Heart left ventricle (tissue), 16 donors: Measurements from ENCODE around the gene BLZF1. TPM values are rescaled to one million over a fixed set of nuclear protein-coding genes. Genes with fewer than 3 reads are reported as not detected.

Experiments
- ATAC-seq, 4 donors: fragments of 200-7000 bp; cut with Tn5 transposase; one replicate each; pipeline ENCODE4 v1.9.1; 2020 to 2022; ENCODE audit warnings: moderate library complexity in 4 of 4, mild to moderate bottlenecking in 3 of 4, moderate number of reproducible peaks in 1 of 4
- DNase-seq, 5 donors: peaks; one replicate each; pipeline ENCODE4 v3.0.0-alpha.2; 2020
- H3K27ac ChIP-seq, 12 donors: fragments of 200-600 bp; sonication (generic) in 4 of 12; one replicate each; pipeline versions ENCODE4 v1.5.0 to v1.8.0; 2016 to 2022; ENCODE audit warnings: mild to moderate bottlenecking in 2 of 12
- H3K27me3 ChIP-seq, 9 donors: fragments of 200-600 bp; sonication (generic) in 2 of 9; one replicate each; pipeline versions ENCODE4 v1.5.1 to v1.8.0; 2016 to 2022; ENCODE audit warnings: mild to moderate bottlenecking in 3 of 9
- H3K36me3 ChIP-seq, 9 donors: fragments of 200-600 bp; sonication (generic) in 2 of 9; one replicate each; pipeline versions ENCODE4 v1.5.0 to v1.8.0; 2018 to 2022; ENCODE audit warnings: mild to moderate bottlenecking in 2 of 9
- H3K4me1 ChIP-seq, 12 donors: fragments of 200-600 bp; sonication (generic) in 4 of 12; one replicate each; pipeline versions ENCODE4 v1.5.0 to v1.8.0; 2016 to 2022; ENCODE audit warnings: mild to moderate bottlenecking in 3 of 12
- H3K4me3 ChIP-seq, 12 donors: fragments of 200-600 bp; sonication (generic) in 4 of 12; one replicate each; pipeline versions ENCODE4 v1.5.0 to v1.8.0; 2017 to 2022; ENCODE audit warnings: mild to moderate bottlenecking in 9 of 12, moderate library complexity in 4 of 12
- H3K9me3 ChIP-seq, 12 donors: fragments of 200-600 bp; sonication (generic) in 4 of 12; one replicate each; pipeline versions ENCODE4 v1.5.0 to v1.8.0; 2016 to 2022; ENCODE audit warnings: mild to moderate bottlenecking in 1 of 12
- CTCF ChIP-seq, 12 donors: fragments of 200-600 bp; sonication (generic) in 4 of 12; IDR thresholded peaks; one replicate each; pipeline versions ENCODE4 v1.5.0 to v1.8.0; 2018 to 2022; ENCODE audit warnings: antibody characterized with exemption in 12 of 12, mild to moderate bottlenecking in 5 of 12
- POLR2A ChIP-seq, 2 donors: fragments of 450-650 bp; IDR thresholded peaks; one replicate each; pipeline ENCODE4 v1.6.1; 2017; ENCODE audit warnings: antibody characterized with exemption in 2 of 2, mild to moderate bottlenecking in 2 of 2, moderate library complexity in 2 of 2
- WGBS, 4 donors: extraction: QIAGEN DNeasy Blood & Tissue Kit in 2 of 4; methylation state at CpG; one replicate each; pipeline versions ENCODE4 v1.1.5 to v1.1.7; 2013 to 2018; 5-methylcytosine and 5-hydroxymethylcytosine counted together
- intact Hi-C, 10 donors: fragments of 100-400 bp; cut with DNase I; formaldehyde crosslinking; loops; one replicate each; pipeline versions ENCODE4 v1.11.1 to v1.14.2; 2022
- polyA plus RNA-seq, 2 donors: library from polyadenylated mRNA; stranded (reverse); fragments of 200-250 nt; gene quantifications; one replicate each; pipeline ENCODE4 v1.2.3, GENCODE V29; 2013
- total RNA-seq, 9 donors: library from RNA; depleted of rRNA in 2 of 9; stranded (reverse); fragments of >200 nt in 2 of 9; fragmentation: NEBNext Ultra II Directional in 3 of 9; extraction: Animal tissue kit (Norgen Biotek cat#: 25700) in 3 of 9; gene quantifications; one replicate each; pipeline versions ENCODE4 v1.1.0 to v1.2.4, GENCODE V29; 2016 to 2023
- donor health status: ischemic (EF 13 %, LVEDD 7.1; RV severe dilation, severe dysfunction).
- donor health status: healthy with polysubstance abuse.
- donor health status: DM: no; HTN: yes; CAD: no.
- donor health status: DM: no; HTN: no; CAD: no.
- donor health status: ischemic (EF 25% LVEDD 6.9; RV normal size, moderate dysfunction).
- donor health status: ischemic (EF 25% LVEDD 5.7; RV mildly dilated, moderate dysfunction).
- donor health status: healthy.
- donor health status: DM: yes; HTN: yes; CAD: no.
- donor health status: ischemic (EF 35%, LVEDD 5.7; RV mildly dilated, moderate dysfunction).
- donor health status: nonischemic (EF 11% LVEDD 7.7; RV severe dilation, severe dysfunction).
- donor health status: DM: yes; HTN: yes; CAD: no.
- donor health status: PGD.
- donor health status: ischemic (EF 29% LVEDD 5.4; RV normal size, mild dysfunction).
- donor health status: nonischemic (EF 23%, LVEDD 6.1; RV moderate dilation, normal function).

Gene BLZF1
- total and polyA plus RNA-seq, 11 donors, result 7.5 to 31.3 (median 22.7) TPM

GRCh38 chr1:169346036-169346589 lies 21.9 kb upstream of the BLZF1 start:
- TF ChIP-seq CTCF (IDR thresholded peaks at IDR 0.05) (no peak), POLR2A (IDR thresholded peaks at IDR 0.05) (no peak)
- H3K27ac ChIP-seq, result no peak overlapping the region
- WGBS, 4 donors, result 95 to 99% (median 97%) methylated on average over 3 of the region's 3 CpGs
- ATAC-seq (no peak), DNase-seq (no peak)
- intact Hi-C loops, result loop anchor here (5.0 to 10.0 kb wide), 9 partner anchors 221 to 1004 kb away; no protein-coding TSS in a partner anchor
- H3K4me1 ChIP-seq, result no peaks in the 10 kb centered on the region
- no peaks in the 10 kb centered on the region for H3K27me3 ChIP-seq
- no peaks in the 10 kb centered on the region for H3K36me3 ChIP-seq
- no peak overlapping the region for H3K4me3 ChIP-seq
- no peaks in the 10 kb centered on the region for H3K9me3 ChIP-seq

- Histone ChIP-seq H3K36me3 (no peaks in the 10 kb centered on the region), H3K4me3 (no peak overlapping the region), H3K27me3 (no peaks in the 10 kb centered on the region), H3K9me3 (peaks cover 0 to under 1% (median 0%) of the 10 kb centered on the region in 12 donors), H3K4me1 (no peaks in the 10 kb centered on the region), H3K27ac (no peak overlapping the region)
- intact Hi-C loops, result loop anchor here (1.0 to 10.0 kb wide), 13 partner anchors 223 to 1006 kb away; no protein-coding TSS in a partner anchor
- 82 to 85% (median 83%) methylated on average over 2 of the region's 2 CpGs for WGBS, 4 donors
- no peak for TF ChIP-seq CTCF (IDR thresholded peaks at IDR 0.05)
- no peak for DNase-seq
- ATAC-seq, result no peak
These were observed 20.2 kb upstream of the BLZF1 start for GRCh38 chr1:169347688-169348382.

- WGBS, 4 donors, result 41 to 50% (median 44%) methylated on average over 5 of the region's 5 CpGs
- Histone ChIP-seq H3K27me3 (no peaks in the 10 kb centered on the region), H3K4me1 (no peaks in the 10 kb centered on the region), H3K4me3 (no peak overlapping the region), H3K36me3 (no peaks in the 10 kb centered on the region), H3K27ac (no peak overlapping the region), H3K9me3 (peaks cover 0 to 8% (median 0%) of the 10 kb centered on the region in 12 donors)
- intact Hi-C loops, result loop anchor here (1.0 to 10.0 kb wide), 13 partner anchors 224 to 1006 kb away; no protein-coding TSS in a partner anchor
- DNase-seq (peak in 1 of 5 donors; percentile 11), ATAC-seq (peak in 2 of 4 donors; percentile 34 to 42)
- TF ChIP-seq CTCF (IDR thresholded peaks at IDR 0.05), result peak; percentile 73 to 88 (median 82)
- TF ChIP-seq POLR2A (IDR thresholded peaks at IDR 0.05), result no peak
These were observed 19.5 kb upstream of the BLZF1 start for GRCh38 chr1:169348383-169349036.

- intact Hi-C loops, result loop anchor here in 1 of 10 donors (10.0 kb wide), 1 partner anchor 1016 kb away; no protein-coding TSS in a partner anchor
- no peak for ATAC-seq
- WGBS, 4 donors, result 86 to 91% (median 90%) methylated on average over 1 of the region's 1 CpG
These were observed 7.6 kb upstream of the BLZF1 start for GRCh38 chr1:169360415-169360814.

More at GRCh38 chr1:169360415-169360814, 7.6 kb upstream of the BLZF1 start:
- no peak overlapping the region for H3K4me3 ChIP-seq
- H3K9me3 ChIP-seq, result peaks cover 0 to 6% (median 0%) of the 10 kb centered on the region in 12 donors
- H3K4me1 ChIP-seq, result no peaks in the 10 kb centered on the region
- TF ChIP-seq CTCF (IDR thresholded peaks at IDR 0.05) (no peak), POLR2A (IDR thresholded peaks at IDR 0.05) (no peak)
- DNase-seq, result no peak
- H3K36me3 ChIP-seq, result no peaks in the 10 kb centered on the region
- no peaks in the 10 kb centered on the region for H3K27me3 ChIP-seq
- H3K27ac ChIP-seq, result no peak overlapping the region
